GM18873 (cell line): ENCODE measurements around the gene TMEM86A.

Experiments used
- ATAC-seq: cut with Tn5 transposase; IDR thresholded peaks from one replicate; pipeline ENCODE4 v1.9.1; 2021; ENCODE audit warnings: mild to moderate bottlenecking, moderate library complexity, moderate number of reproducible peaks; ENCODE audit not compliant: unreplicated experiment, low FRiP score

Gene TMEM86A

GRCh38 chr11:18699848-18700261, 1.3 kb downstream of the TMEM86A start:
- ATAC-seq: no peak

GRCh38 chr11:18700375-18700774, 1.8 kb downstream of the TMEM86A start:
- ATAC-seq: no peak

GRCh38 chr11:18700872-18701271, 2.3 kb downstream of the TMEM86A start:
- no peak for ATAC-seq

- ATAC-seq: no peak
Observed at GRCh38 chr11:18701614-18702216, 3.1 kb downstream of the TMEM86A start.

- ATAC-seq: no peak
Observed at GRCh38 chr11:18703001-18703763, 4.6 kb downstream of the TMEM86A start.

- ATAC-seq: no peak
Observed at GRCh38 chr11:18704045-18704645, 5.6 kb downstream of the TMEM86A start.

GRCh38 chr11:18704698-18705097, 6.1 kb downstream of the TMEM86A start:
- ATAC-seq: no peak

GRCh38 chr11:18705651-18706281, 7.2 kb downstream of the TMEM86A start:
- ATAC-seq: no peak

GRCh38 chr11:18706330-18707243, 8.0 kb downstream of the TMEM86A start:
- ATAC-seq: no peak

GRCh38 chr11:18707811-18708340, 9.3 kb downstream of the TMEM86A start:
- no peak for ATAC-seq

- no peak for ATAC-seq
Observed at GRCh38 chr11:18709414-18709813, 10.8 kb downstream of the TMEM86A start.

- ATAC-seq: no peak
Observed at GRCh38 chr11:18710545-18710944, 12.0 kb downstream of the TMEM86A start.

- no peak for ATAC-seq
Observed at GRCh38 chr11:18713646-18714442, 15.3 kb downstream of the TMEM86A start.

- ATAC-seq: no peak
Observed at GRCh38 chr11:18714443-18714780, 15.8 kb downstream of the TMEM86A start.

GRCh38 chr11:18715476-18715875, 16.9 kb downstream of the TMEM86A start:
- no peak for ATAC-seq

GRCh38 chr11:18720091-18720807, 21.7 kb downstream of the TMEM86A start:
- no peak for ATAC-seq

- ATAC-seq: peak; percentile 63
Observed at GRCh38 chr11:18720808-18721560, 22.4 kb downstream of the TMEM86A start.
